ENCODE results near the gene SLC6A13. TPM values are rescaled to one million over a fixed set of nuclear protein-coding genes. Genes with fewer than 3 reads are reported as not detected.
"Not testable (repeated sequence)": the region's sequence is repeated elsewhere in the genome, so short reads cannot be mapped to it uniquely, and the experiment has no call there.

The SLC6A13 gene
- polyA plus RNA-seq, 12 donors, result 0.98 to 5.1 (median 2.2) TPM; not detected in 2

DNA sequence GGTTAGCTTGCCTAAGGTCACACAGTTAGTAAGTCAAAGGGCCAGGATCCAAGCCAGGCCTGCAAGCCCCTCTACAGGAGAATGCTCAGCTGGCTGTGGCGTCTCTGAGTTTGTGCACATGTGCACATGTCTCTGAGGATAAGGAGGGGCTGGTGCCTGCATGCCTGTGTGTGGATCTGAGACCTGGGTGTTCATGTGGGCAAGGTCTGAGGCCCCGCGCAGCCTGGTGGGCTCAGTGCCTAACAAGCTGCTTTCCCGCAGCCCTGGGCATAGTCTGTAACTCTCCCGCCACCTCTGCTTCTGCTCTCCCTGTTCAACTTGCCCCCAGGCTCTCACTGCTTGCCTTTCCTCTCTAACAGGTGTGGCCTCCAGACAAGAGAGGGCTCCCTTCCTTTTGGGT is 44.4 kb downstream of the SLC6A13 start:
- DNase-seq, result no peak

DNA sequence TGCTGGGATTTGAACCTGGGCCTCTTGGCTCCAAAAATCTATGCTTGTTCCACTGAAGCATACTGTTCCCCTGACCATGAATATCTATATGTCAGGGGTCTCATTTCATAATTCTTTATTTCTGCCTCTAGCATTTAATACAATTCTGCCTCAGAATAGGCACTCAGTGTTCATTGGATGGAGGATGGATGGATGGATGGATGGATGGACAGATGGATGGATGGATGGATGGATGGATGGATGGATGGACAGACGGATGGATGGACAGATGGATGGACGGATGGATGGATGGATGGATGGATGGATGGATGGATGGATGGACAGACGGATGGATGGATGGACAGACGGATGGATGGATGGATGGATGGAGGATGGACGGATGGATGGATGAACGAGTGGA is 45.6 kb downstream of the SLC6A13 start:
- DNase-seq, result not testable (repeated sequence)

DNA sequence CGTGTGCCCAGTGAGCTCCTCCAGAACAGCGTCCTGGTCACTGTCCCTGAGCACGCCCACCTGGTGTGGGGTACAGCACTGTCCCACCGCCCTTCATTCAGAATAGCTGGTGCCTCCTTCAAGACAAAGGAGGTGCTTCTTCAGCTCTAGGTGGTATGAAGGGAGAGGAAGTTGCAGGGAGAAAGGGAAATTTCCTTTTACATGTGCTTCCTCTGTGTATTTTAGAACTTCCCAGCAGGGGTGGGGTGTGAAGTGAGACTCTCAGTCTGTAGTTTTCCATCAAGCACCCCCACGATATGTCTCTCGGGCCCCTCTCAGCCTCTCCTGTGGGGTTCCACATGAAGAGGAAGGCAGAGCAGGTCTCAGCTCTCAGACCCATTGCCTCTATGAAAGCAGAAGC is 47.5 kb downstream of the SLC6A13 start:
- DNase-seq, result no peak

DNA sequence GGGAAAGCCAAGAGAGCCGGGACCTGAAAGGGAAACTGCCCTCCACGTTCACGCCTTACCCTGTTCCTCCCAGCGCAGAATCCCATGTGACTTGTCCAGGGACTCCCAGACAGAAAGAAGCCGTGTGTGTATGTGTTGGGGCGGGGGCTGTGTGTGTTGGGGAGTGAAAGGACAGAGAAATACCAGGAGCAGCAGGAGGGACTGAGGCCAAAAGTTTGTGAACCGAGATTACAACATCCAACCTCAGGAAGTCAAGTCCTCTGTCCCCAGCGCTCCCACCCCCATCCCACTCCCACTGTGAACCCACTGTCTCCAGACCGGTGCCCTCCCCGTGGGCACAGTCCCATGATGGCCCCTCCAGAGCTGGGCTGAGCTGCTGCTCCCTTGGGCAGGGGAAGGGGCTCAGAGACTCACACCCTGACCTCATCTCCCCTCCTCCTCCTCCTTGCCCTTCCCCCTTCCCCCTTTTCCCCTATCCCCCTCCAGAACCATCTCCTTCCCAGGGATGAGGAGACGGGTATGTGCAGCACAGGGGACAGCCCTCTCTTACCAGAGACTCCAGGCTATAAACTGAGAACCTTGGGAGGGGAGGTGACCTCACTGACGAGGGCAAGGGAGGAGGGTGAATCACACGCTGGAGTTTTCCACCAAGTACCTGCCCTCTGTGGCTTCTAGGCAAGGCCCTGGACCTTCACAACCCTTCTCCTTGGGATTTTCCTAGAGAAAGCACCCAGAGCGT is 48.5 kb downstream of the SLC6A13 start, which contains the start of gene SLC6A12:
Gene SLC6A12, minus strand, starts transcription at position 155 of the 739 bp plus-strand sequence. CDS start 4,171 bp downstream, outside the sequence.
- DNase-seq, result no peak

DNA sequence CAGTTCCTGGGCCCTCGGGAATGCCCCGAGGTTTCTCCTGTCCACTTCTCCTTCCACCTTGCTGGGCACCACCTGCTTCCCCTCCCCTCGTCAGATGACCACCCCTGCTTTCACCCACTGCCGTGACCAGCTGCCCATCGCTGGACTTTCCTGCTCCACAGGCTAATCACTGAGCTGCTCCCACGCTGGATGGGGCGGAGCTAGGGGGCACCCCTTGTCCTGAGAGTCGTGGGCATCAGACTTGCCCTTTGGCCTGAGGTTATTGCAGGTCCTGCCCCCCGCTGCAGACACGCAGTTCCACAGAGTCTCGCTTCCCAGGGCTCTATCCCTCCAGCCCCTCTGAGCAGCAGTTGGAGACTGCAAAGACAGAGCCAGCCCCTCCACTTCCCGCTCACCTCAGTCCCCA is 49.1 kb downstream of the SLC6A13 start:
- DNase-seq, result no peak

DNA sequence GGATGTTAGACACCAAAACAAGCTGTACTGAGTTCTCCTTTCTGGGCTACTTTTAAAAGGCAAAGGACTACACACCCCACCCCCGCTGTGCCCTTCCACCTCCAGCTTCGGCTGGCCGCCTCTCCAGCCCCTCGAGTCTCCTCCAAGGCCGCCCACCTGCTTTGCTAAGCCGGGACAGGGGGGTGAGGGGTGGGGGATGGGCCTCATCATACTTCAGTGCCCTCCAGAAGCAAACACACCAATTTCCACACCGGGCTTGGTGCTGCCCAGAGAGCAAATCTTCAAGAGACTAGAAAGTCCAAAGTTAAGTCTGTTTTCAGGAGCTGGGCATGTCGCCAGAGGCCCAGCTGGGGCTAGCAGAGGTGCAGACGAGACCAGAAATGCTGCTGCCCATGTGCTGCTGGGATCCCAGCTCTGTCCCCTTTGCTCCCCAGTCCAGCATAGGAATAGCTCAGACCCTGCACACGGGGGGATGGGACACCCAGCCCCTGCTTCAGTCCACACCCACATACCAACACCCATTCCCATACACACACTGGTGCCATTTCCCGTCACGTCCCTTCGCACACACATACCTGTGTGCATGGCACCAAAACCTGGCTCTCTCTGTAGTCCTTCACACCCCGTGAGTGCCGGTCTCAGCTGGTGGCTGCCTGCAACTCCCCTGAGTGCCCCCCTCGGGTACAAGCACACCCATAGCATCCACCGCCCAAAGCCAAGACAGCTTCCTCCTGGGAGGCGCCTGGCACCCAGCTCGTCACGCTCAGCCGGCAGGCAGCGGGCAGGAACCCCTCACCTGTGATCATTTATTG is 49.7 kb downstream of the SLC6A13 start:
- no peak for DNase-seq

DNA sequence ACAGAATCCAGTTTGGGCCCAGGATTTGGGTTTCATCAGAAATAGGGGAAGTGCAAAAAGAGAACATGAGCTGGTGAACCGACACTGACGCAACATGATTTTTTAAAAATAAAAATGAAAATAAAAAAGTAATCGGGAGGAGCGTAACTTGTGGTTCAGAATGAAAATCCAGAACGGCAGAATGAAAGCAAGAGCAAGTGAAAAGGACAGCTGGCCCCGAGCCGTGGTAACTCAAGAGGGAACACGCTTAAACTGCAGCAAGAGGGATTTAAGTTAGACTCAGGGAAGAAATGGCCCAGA is 50.3 kb downstream of the SLC6A13 start:
- no peak for DNase-seq

DNA sequence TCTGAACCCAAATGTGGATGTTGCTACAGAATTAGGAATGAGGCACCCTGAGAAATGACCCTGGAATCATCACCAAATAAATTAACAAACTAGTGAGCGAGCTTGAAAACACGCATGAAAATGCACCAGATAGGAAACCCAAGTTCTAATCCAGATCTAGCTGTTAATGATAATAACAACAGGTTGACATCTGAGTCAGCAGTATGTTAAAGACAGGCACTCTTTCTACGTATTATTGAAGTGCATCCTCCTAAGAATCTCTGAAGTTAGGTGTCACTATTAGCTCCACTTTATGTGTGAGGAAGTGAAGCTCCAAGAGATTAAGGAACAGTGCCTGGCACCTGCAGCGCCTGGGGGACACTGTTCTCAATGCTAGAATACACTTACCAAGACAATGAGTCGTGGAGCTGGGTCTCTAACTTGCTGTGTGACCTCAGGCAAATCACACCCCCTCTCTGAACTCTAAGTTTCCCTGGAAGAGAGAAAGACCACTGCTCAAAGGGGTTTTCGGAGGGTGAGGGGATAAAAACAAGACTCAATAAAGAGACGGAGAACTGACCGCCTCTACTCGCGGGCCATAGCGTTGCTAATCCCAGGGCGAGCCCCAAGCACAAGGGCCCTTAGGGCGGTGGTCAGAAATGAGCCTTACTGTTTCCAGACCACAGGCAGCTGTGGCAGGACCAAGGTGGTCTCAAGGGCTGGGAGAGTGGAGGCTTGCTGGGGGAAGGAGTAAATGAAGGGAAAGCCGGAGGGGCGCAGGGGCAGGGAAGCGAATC is 50.8 kb downstream of the SLC6A13 start:
- no peak for DNase-seq

DNA sequence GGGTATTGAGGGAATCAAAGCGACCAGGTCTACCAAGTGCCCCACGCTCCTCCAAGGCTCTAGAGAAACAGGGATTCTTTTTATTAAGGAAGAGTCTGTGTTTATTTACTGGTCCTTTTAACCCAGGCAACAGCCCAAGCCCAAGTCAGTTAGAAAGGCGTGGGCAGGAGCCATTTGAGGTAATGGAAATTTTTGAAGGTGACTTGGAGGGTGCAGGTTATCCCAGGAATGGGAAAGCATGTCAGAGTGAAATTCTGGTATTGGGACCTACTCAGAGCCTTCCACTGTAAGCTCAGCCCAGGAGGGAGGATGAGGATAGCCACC is 51.5 kb downstream of the SLC6A13 start:
- DNase-seq, result no peak

DNA sequence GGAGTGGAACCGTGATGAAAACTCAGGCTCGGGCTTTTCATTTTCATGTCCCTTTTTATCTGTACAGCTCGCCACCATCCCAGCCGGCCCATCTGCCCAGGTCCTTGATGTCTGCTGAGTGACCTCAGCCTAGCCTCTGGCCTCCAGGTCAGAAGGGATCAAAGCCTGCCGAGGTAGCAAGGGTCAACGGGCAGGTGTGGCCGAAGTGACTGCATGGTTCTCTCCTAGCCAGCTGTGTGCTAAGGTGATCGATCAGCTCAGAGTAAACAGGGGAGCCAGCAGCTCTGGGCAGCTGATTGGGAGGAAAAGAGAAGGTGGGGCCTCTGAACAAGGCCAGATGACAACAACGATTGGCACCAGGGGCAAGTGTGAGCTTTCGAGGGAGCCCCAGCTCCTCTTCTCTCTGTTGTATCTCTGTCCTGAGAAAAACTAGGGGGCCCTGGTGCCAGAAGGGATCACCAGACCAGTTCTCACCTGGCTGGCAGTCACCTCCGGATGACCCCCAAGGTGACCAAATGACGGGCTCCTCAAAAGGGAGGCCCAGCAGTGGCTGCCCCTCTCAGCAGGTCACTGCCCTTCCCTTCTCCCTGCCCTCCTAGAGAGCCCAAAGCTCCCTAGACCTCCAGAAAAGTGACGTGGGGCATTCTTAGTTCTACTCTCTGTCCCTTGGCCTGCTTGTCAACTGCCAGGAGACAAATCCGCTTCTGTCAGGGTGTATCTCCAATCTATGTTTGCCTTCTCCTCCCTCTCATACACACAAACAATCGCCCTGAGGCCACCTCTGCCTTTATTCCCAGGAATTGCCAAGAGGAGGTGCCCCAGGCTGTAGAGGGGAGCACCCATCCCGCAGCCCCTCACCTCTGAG is 52.1 kb downstream of the SLC6A13 start:
- DNase-seq, result no peak

DNA sequence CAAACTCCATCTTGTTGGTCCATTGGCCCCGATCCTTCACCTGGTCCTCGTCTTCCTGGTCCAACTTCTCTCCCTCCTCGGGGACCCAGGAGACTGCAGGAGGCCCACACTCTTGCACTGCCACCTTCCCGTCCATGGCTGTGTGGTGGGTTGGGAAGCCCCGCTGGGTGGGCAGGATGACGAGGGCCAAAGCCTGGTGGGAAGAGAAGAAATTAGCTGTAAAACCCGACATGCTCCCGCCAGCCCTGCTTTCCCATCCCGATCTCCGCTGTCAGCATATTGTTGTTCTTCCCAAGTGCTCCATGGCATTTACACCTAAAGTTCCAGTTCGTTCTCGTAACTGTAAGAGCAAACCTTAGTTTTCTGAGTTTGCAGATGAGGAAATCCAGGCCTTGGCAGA is 52.8 kb downstream of the SLC6A13 start:
- DNase-seq, result no peak

DNA sequence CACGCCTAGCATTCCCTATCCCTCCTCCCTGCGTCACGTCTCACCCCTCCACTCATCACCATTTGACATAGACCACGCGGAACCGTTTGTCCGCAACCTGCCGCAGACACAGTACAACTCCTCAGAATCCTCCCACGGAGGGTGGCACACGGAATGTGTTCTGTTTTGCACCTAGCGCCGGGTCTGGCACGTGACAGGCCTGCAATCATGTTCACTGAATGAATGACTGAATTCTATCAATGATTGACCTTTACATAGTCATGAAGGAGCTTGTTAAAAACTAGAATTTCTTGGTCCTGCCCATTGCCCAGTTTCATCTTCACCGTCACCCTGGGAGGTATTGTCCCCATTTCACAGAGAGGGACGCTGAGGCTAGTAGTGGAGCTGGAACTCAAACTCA is 53.4 kb downstream of the SLC6A13 start:
- no peak for DNase-seq

DNA sequence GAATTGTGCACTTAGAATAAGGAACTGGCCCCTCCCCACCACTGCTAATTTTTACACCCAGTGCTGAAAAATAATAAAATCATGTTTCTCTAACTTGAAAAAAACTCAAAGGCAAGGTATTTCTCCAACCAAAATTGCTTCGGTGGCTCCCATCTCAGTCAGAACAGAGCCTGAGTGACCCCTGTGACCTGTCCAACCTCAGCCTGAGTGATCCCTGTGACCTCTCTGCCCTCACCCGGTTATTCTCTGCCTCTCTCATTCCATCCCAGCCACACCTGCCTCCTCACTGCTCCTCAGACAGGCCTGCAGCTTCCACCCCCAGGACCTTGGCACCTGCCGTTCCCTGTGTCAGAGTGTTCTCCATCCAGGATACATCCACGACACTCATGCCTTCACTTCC is 53.8 kb downstream of the SLC6A13 start:
- no peak for DNase-seq

DNA sequence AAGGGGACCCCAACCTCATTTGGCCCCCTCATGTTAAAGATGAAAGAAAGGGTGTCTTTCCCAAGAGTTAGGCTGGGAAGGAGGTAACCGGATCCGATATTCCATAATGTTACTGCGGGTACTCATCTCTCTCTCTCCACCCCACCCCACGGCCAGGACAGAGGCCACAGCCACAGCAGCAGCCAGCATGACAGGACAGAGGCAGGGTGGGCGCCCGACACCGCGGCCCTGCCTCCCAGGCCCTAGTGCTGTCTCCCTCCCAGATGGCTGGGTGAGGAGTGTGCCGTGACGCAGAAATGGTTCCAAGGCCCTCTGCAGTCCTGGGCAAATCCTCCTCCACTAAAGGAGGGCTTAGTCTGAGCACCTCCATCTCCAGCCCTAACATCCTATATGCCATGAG is 54.8 kb downstream of the SLC6A13 start:
- no peak for DNase-seq

DNA sequence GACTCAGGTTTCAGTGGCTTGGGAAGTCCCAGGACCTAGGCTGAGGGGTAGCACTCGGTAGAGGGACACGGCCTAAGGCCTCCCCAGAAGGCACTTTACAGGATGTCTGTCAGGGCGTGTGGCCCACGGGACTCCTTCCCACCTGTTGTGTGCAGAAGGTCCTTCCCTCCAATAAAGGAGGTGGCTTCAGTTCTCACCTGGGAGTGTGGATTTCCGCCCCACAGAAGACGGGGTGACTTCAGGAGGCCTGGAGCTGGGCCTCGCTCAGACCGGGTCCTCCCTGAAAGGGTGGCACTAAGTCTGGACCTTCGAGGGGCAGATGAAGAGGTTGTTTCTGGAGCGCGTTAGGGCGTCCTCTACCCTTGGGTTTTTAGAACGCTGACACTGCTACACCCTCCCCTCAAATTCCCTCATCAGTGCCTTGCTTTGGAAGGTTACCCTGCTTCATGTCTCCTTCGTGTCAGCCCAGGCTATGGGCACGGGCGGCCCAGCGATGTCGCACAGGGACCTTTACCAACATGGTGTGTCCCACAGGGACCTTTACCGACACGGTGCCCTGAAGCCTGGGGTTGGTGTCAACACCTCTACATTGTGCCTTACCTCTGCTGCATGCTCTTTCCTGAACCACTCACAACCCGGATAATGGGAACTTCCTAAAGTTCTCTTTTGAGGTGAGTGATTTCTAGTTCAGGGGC is 55.7 kb downstream of the SLC6A13 start:
- DNase-seq, result no peak

DNA sequence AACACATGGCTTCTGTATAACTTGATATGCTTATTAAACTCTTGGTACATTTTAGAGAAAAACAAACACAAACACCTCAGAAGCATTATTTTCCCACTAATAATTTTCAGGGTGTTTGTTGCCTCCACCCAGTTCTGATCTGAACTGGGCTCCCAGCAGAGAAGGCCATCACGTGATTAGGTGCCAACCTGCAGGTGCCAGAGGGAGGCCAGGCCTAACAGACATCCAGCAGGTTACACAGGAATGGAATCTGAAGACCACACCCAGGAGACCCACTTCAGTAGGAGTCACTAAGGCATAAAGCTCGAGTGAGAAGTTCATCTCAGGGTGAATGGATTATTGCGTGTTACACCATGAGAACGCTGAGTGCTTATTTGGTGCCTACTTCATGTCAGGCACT is 57.6 kb downstream of the SLC6A13 start:
- no peak for DNase-seq

DNA sequence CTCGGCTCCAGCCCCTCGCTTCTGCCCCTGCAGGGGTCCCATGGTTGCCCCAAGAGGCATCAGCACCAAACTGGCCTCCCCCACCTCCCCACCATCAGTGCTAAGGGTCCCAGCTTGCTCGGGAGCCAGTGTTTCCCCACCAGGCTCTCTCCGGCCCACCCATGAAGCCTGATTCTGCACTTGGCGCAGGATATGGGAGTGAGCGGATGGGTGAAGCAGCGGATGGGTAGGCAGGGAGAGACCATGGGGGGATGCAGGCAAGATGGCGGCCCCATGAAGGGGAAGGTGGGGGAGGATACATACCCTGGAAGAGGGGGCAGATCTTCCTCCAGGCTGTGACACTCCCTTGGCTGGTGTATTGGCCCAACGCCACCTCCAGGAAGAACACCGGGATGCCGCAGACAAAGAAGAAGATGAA is 58.4 kb downstream of the SLC6A13 start:
- DNase-seq, result no peak

DNA sequence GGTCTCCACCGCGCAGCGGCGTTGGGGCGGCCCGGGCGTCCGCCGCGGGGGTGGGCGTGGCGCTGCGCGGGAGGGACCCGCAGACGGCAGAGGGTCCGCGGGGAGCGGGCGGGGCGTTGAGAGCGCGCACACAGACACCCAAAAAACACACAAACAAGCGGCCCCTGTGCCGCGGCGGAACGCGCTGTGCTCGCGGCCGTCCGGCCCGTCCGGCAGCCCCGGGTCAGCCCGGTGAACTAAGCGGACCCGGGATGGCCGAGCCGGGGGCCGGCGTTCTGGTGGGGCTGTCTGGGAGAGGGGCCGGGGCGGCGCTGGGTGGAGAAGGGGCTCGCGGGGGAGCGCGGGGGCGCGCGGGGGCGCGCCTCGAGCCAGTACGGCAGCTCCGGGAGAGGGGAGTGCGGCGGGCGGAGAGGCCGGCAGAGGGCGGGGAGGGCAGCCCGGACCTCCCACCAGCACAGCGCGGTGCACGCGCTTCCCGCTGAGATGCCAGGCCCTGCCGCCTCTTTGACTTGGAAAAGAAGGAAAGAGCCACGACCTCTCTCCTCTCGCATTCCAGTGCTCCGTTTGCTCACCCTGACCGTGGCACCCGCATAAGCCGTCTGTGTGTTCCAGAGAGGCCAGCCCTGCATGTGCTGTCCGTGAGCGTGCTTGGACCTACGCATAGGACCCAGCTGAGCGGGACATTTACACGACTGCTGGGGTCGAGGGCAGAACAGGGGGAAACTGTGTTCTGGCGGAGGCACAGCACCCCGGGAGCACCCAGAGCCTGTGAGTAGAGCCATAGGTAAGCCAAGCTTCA is 59.0 kb downstream of the SLC6A13 start:
- no peak for DNase-seq

DNA sequence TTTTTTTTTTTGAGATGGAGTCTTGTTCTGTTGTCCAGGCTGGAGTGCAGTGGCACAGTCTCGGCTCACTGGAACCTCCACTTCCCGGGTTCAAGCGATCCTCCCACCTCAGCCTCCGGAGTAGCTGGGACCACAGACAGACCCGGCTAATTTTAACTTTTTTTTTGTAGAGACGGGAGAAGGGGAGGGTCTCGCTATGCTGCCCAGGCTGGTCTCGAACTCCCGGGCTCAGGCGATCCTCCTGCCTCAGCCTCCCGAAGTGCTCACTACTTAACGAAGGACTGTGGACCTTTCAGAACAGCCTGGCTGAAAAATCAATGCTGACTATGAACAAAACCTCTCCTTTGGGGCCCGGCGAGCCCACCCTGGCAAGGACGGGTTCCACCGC is 59.6 kb downstream of the SLC6A13 start:
- no peak for DNase-seq

DNA sequence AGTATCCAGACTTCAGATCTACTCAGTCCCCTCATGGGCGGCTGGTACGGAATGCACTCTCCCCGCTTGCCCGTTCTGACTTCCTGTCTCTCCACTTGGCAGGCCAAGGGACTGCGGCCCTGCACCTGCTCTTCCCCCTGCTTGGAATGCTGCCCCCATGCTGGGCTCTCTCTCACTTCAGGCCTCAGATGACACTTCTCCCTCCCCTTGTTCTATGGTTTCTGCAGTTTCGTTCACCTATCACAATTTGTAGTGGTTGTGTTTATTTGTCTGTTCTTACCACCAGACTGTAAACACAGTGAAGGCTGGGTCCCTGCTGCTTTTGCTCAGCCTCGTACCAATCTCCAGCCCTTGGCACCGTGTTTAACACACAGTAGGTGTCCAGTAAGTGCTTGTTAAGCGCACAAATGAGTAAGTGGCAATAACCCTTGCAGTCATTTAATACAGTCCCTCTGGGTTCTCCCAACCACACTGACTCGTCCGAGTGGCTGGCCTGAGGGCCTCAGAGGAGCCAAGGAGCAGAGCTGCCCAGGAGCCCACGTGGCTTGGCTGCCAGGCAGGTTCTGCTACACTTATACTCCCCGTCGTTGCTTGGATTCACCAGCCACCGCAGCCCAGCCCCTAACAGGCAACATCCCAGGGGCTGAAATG is 60.4 kb downstream of the SLC6A13 start:
- DNase-seq, result no peak

All from muscle of arm (tissue), 12 donors.